ENCODE data around the gene S100A2. TPM values are rescaled to one million over a fixed set of nuclear protein-coding genes. Genes with fewer than 3 reads are reported as not detected.

S100A2 gene
- polyA plus RNA-seq, 2 donors, result 2,831 to 3,591 TPM

DNA sequence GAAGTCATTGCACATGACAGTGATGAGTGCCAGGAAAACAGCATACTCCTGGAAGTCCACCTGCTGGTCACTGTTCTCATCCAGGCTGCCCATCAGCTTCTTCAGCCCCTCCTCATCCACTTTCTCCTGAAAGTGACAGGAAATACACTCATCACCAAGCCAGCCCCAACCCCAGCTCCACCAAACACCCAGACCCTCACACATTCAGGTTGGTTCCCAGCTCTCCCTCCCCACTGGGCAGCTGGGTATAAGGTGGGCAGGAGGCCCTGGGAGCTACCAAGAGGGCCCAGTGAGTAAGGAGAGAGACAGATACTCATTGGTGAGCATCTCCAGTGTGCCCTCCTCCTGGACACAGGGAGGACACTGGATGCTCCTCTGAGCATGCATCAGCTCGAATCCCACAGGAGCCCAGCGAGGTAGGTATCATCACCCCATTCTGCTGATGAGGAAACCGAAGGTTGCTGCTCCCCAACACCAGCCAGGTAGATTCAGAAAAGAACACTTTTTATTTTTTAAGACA, 4.1 kb downstream of the S100A2 start:
- peak overlapping the region in 1 of 2 donors; percentile 70 for H3K27ac ChIP-seq (ENCODE audit: low read depth in 2 of 2, low read length in 1 of 2)
- 80 to 89% methylated on average over 3 of the region's 3 CpGs for WGBS, 2 donors
- peaks cover 0 to 10% of the 10 kb centered on the region in 2 donors for H3K36me3 ChIP-seq (ENCODE audit: control insufficient read depth in 2 of 2, insufficient read depth in 2 of 2, low read length in 1 of 2)
- H3K4me1 ChIP-seq (ENCODE audit: control insufficient read depth in 2 of 2, insufficient read depth in 2 of 2, low read length in 1 of 2), result peaks cover 0 to 6% of the 10 kb centered on the region in 2 donors
- H3K27me3 ChIP-seq (ENCODE audit: control insufficient read depth in 1 of 2, insufficient read depth in 2 of 2, low read length in 2 of 2), result no peaks in the 10 kb centered on the region
- no peak overlapping the region for H3K4me3 ChIP-seq (ENCODE audit: low read depth in 1 of 2, low read length in 2 of 2)
- H3K9me3 ChIP-seq (ENCODE audit: control insufficient read depth in 2 of 2, insufficient read depth in 1 of 2, low read depth in 1 of 2, low read length in 1 of 2), result no peaks in the 10 kb centered on the region

DNA sequence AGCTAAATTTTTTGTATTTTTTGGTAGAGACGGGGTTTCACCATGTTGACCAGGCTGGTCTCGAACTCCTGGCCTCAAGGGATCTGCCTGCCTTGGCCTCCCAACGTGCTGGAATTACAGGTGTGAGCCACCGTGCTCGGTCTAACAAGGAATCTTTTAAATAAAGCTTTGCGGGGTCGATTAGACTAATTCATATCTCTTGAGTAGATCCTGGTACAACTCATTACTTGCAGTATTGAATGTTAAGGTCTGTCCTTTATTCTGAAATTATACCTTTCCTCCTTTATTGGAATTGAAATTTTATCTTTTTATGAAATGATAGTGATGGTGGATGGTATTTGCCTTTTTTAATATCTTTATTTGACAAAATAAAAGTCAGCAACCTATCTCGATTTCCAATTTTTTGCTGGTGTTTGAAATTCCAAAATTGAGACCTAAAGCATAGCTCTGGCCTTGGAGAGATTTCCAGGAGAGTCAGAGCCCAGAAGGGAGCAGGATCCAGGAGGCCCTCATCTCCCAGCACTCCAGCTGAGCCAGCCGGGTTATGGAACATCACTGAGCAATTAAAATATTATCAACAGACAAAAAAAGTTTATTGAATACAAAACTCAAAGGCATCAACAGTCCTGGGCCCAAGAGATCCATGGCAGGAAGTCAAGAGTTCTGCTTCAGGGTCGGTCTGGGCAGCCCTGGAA, 4.7 kb downstream of the S100A2 start:
- Histone ChIP-seq H3K4me1 (ENCODE audit: control insufficient read depth in 2 of 2, insufficient read depth in 2 of 2, low read length in 1 of 2) (peaks cover 0 to 6% of the 10 kb centered on the region in 2 donors), H3K27me3 (ENCODE audit: control insufficient read depth in 1 of 2, insufficient read depth in 2 of 2, low read length in 2 of 2) (no peaks in the 10 kb centered on the region), H3K36me3 (ENCODE audit: control insufficient read depth in 2 of 2, insufficient read depth in 2 of 2, low read length in 1 of 2) (peaks cover 0 to 10% of the 10 kb centered on the region in 2 donors), H3K4me3 (ENCODE audit: low read depth in 1 of 2, low read length in 2 of 2) (no peak overlapping the region), H3K9me3 (ENCODE audit: control insufficient read depth in 2 of 2, insufficient read depth in 1 of 2, low read depth in 1 of 2, low read length in 1 of 2) (no peaks in the 10 kb centered on the region), H3K27ac (ENCODE audit: low read depth in 2 of 2, low read length in 1 of 2) (peak overlapping the region in 1 of 2 donors; percentile 70)
- 76 to 81% methylated on average over 10 of the region's 10 CpGs for WGBS, 2 donors

DNA sequence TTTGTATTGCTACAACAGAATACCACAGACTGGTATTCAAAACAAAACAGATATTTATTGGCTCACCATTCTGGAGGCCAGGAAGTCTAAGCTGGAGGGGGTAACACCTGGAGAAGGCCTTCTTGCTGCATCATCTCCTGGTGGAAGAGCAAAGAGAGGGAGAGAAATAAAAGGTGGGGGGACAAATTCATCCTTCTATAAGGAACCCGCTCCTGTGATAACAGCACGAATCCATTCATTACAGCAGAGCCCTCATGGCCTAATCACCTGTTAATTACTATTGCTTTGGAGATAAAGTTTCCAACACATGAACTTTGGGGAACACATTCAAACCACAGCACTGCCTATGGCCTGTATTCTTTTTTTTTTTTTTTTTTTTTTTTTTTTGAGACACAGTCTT, 5.4 kb downstream of the S100A2 start:
- WGBS, 2 donors, result 66 to 87% methylated on average over 2 of the region's 2 CpGs

DNA sequence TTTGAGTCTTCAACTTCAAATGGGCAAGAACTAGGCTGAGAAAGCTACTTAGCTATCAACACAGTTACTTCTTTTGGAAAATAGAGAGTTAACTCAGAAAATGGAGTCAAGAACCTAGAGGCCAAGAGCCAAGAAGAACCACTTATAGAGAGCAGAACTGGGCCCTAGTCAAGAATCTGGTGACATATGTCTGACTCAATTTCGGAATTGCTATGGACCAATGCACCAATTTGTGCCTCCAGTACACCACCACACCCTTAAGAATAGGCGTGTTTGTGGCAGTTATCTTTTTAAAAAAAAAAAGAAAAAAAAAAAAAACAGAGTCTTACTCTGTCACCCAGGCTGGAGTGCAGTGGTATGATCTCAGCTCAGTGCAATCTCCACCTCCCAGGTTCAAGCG, 7.8 kb downstream of the S100A2 start:
- 77 to 80% methylated on average over 3 of the region's 3 CpGs for WGBS, 2 donors
- H3K27ac ChIP-seq (ENCODE audit: low read depth in 2 of 2, low read length in 1 of 2), result peak overlapping the region; percentile 5 to 58
- peaks cover 3 to 13% of the 10 kb centered on the region in 2 donors for H3K4me1 ChIP-seq (ENCODE audit: control insufficient read depth in 2 of 2, insufficient read depth in 2 of 2, low read length in 1 of 2)

More for the DNA sequence above, 5.4 kb downstream of the S100A2 start:
- Histone ChIP-seq H3K9me3 (ENCODE audit: control insufficient read depth in 2 of 2, insufficient read depth in 1 of 2, low read depth in 1 of 2, low read length in 1 of 2) (no peaks in the 10 kb centered on the region), H3K27ac (ENCODE audit: low read depth in 2 of 2, low read length in 1 of 2) (no peak overlapping the region), H3K4me3 (ENCODE audit: low read depth in 1 of 2, low read length in 2 of 2) (no peak overlapping the region), H3K36me3 (ENCODE audit: control insufficient read depth in 2 of 2, insufficient read depth in 2 of 2, low read length in 1 of 2) (peaks cover 0 to 10% of the 10 kb centered on the region in 2 donors), H3K4me1 (ENCODE audit: control insufficient read depth in 2 of 2, insufficient read depth in 2 of 2, low read length in 1 of 2) (no peaks in the 10 kb centered on the region), H3K27me3 (ENCODE audit: control insufficient read depth in 1 of 2, insufficient read depth in 2 of 2, low read length in 2 of 2) (no peaks in the 10 kb centered on the region)

DNA sequence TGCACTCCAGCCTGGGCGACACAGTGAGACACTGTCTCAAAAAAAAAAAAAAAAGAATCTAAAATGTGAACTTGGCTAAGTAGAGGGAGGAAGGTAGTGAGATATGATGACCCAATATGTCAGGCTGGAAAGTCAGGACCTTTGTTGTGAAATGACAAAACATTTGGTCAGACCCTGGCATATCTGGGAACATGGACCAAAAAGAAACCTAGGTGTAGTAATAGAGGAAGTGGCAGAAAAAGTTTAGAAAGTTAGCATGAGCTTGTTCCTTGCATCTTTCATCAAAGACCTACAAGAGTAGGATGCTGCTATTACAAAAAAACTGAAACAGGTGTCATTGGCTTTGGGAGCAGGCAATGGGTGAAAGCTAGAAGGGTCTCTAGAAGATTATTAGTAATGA, 9.3 kb downstream of the S100A2 start:
- peaks cover 3 to 13% of the 10 kb centered on the region in 2 donors for H3K4me1 ChIP-seq (ENCODE audit: control insufficient read depth in 2 of 2, insufficient read depth in 2 of 2, low read length in 1 of 2)

More for the DNA sequence above, 7.8 kb downstream of the S100A2 start:
- no peaks in the 10 kb centered on the region for H3K9me3 ChIP-seq (ENCODE audit: control insufficient read depth in 2 of 2, insufficient read depth in 1 of 2, low read depth in 1 of 2, low read length in 1 of 2)
- H3K36me3 ChIP-seq (ENCODE audit: control insufficient read depth in 2 of 2, insufficient read depth in 2 of 2, low read length in 1 of 2), result peaks cover 0 to 8% of the 10 kb centered on the region in 2 donors
- H3K27me3 ChIP-seq (ENCODE audit: control insufficient read depth in 1 of 2, insufficient read depth in 2 of 2, low read length in 2 of 2), result no peaks in the 10 kb centered on the region
- no peak overlapping the region for H3K4me3 ChIP-seq (ENCODE audit: low read depth in 1 of 2, low read length in 2 of 2)

DNA sequence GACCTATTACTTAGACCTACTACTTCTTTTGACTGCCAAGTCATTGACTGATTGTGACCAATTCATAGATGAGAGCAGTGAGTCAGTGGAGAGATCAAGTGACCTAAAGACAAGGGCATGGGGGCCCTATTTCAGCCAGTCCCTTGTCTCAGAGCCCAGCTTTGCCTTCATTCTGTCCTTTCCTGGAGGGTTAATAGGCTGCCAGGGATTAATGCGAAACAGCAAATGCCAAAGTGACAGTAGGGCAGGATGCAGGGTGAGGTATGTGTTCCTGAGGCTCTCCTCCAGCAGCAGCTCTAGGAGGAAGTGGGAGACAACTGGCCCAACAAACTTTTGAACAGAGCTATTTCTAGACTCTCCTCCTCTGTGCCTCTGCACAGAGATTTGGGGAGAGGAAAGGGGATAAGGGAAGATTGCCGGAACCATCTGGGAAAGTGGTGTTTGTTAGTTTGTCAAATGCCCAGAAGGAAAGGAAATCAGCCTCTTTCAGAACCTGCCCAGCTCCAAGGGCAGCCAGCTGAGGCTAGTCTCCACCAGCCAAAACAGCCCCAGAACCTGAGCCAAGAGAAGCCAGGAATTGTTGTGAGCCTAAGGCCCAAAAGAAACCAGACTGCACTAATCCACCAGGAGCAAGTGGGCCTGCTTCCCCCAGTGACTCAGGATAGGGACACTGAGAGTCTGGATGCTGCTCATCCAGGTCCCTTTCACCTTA, 11.7 kb downstream of the S100A2 start:
- Histone ChIP-seq H3K4me1 (ENCODE audit: control insufficient read depth in 2 of 2, insufficient read depth in 2 of 2, low read length in 1 of 2) (peaks cover 11 to 31% of the 10 kb centered on the region in 2 donors), H3K36me3 (ENCODE audit: control insufficient read depth in 2 of 2, insufficient read depth in 2 of 2, low read length in 1 of 2) (peaks cover 0 to 4% of the 10 kb centered on the region in 2 donors), H3K27ac (ENCODE audit: low read depth in 2 of 2, low read length in 1 of 2) (peak overlapping the region; percentile 72 to 87), H3K9me3 (ENCODE audit: control insufficient read depth in 2 of 2, insufficient read depth in 1 of 2, low read depth in 1 of 2, low read length in 1 of 2) (no peaks in the 10 kb centered on the region), H3K4me3 (ENCODE audit: low read depth in 1 of 2, low read length in 2 of 2) (no peak overlapping the region), H3K27me3 (ENCODE audit: control insufficient read depth in 1 of 2, insufficient read depth in 2 of 2, low read length in 2 of 2) (no peaks in the 10 kb centered on the region)
- WGBS, 2 donors, result 28 to 60% methylated on average over 2 of the region's 2 CpGs

More for the DNA sequence above, 9.3 kb downstream of the S100A2 start:
- Histone ChIP-seq H3K9me3 (ENCODE audit: control insufficient read depth in 2 of 2, insufficient read depth in 1 of 2, low read depth in 1 of 2, low read length in 1 of 2) (no peaks in the 10 kb centered on the region), H3K36me3 (ENCODE audit: control insufficient read depth in 2 of 2, insufficient read depth in 2 of 2, low read length in 1 of 2) (peaks cover 0 to 4% of the 10 kb centered on the region in 2 donors), H3K27ac (ENCODE audit: low read depth in 2 of 2, low read length in 1 of 2) (no peak overlapping the region), H3K27me3 (ENCODE audit: control insufficient read depth in 1 of 2, insufficient read depth in 2 of 2, low read length in 2 of 2) (no peaks in the 10 kb centered on the region), H3K4me3 (ENCODE audit: low read depth in 1 of 2, low read length in 2 of 2) (no peak overlapping the region)
- 98 to 100% methylated on average over 1 of the region's 1 CpG for WGBS, 2 donors

DNA sequence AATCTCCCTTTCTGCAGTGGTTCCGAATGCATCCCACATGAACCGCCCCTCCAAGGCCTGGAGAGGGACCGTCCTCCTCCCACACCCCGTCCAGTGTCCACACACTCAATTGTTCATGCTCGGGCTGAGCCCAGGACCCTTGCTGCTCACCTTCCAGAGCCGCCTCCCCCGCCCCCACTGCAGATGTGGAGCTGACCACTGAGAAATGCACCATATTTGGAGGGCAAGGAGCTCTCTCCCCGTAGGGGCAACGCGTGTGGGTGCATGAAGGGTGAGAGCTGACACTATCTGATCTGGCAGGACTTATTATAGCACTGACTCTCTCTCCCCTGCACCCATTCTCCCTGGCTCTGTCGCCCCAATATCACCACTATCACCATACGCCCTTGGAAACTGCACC, 12.5 kb downstream of the S100A2 start:
- Histone ChIP-seq H3K9me3 (ENCODE audit: control insufficient read depth in 2 of 2, insufficient read depth in 1 of 2, low read depth in 1 of 2, low read length in 1 of 2) (no peaks in the 10 kb centered on the region), H3K4me3 (ENCODE audit: low read depth in 1 of 2, low read length in 2 of 2) (no peak overlapping the region), H3K27me3 (ENCODE audit: control insufficient read depth in 1 of 2, insufficient read depth in 2 of 2, low read length in 2 of 2) (no peaks in the 10 kb centered on the region), H3K4me1 (ENCODE audit: control insufficient read depth in 2 of 2, insufficient read depth in 2 of 2, low read length in 1 of 2) (peaks cover 16 to 40% of the 10 kb centered on the region in 2 donors), H3K36me3 (ENCODE audit: control insufficient read depth in 2 of 2, insufficient read depth in 2 of 2, low read length in 1 of 2) (peaks cover under 1 to 4% of the 10 kb centered on the region in 2 donors), H3K27ac (ENCODE audit: low read depth in 2 of 2, low read length in 1 of 2) (peak overlapping the region; percentile 72 to 87)
- 88 to 92% methylated on average over 12 of the region's 12 CpGs for WGBS, 2 donors

DNA sequence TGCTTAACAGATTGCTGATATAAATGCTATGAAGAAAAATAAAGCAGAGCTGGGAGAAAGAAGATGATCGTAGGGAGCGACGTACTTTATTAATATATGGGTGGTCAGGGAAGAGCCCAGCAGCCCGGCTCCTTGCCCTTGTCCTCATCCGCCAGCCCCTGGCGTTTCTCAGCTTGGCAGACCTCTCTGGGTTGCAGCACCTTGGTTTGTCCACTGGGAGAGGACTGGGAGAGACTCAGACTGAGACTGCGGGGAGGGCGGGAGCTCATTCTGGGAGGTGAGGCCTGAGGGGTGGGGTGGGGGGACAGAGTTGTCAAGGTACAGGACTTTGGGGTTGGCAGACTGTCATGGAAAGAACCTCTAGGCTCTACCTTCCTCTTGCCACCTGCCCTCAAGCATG, 13.3 kb downstream of the S100A2 start:
- no peak overlapping the region for H3K27ac ChIP-seq (ENCODE audit: low read depth in 2 of 2, low read length in 1 of 2)

DNA sequence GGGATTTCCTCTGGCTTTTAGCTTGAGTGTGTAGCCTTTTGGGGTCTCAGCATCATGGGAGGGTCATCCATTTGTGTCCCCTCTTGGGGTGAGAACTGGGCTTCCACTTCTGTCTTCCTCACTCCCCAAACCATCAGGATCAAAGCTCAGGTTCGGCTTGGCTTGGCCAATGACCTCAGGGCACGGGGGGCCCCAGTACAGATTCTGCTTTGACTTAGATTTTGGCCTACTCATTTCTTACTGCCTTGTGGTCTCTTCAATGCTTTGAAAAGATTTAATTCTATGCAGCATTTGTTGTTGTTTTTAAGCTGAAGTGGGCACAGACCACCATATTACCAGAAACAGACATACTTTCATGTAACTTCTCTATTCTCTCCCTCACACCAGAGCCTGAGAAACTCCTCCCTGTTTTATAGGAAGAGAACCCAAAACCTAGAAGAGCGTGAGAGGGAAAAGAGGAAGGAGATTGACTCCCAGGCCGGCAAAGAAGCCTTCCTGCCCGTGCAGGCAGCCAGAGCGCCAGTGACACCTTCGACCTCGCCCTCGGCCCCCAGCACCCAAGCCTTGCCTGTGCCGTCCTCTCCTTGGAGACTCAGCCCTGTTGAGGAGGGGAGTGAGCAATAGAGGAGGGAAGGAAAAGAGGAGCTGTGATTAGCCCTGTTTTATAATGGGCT, 14.7 kb downstream of the S100A2 start:
- H3K4me1 ChIP-seq (ENCODE audit: control insufficient read depth in 2 of 2, insufficient read depth in 2 of 2, low read length in 1 of 2), result peaks cover 27 to 56% of the 10 kb centered on the region in 2 donors
- peak overlapping the region; percentile 26 to 72 for H3K27ac ChIP-seq (ENCODE audit: low read depth in 2 of 2, low read length in 1 of 2)

More for the DNA sequence above, 13.3 kb downstream of the S100A2 start:
- Histone ChIP-seq H3K9me3 (ENCODE audit: control insufficient read depth in 2 of 2, insufficient read depth in 1 of 2, low read depth in 1 of 2, low read length in 1 of 2) (no peaks in the 10 kb centered on the region), H3K27me3 (ENCODE audit: control insufficient read depth in 1 of 2, insufficient read depth in 2 of 2, low read length in 2 of 2) (no peaks in the 10 kb centered on the region), H3K36me3 (ENCODE audit: control insufficient read depth in 2 of 2, insufficient read depth in 2 of 2, low read length in 1 of 2) (peaks cover 4% of the 10 kb centered on the region in 2 donors), H3K4me3 (ENCODE audit: low read depth in 1 of 2, low read length in 2 of 2) (no peak overlapping the region), H3K4me1 (ENCODE audit: control insufficient read depth in 2 of 2, insufficient read depth in 2 of 2, low read length in 1 of 2) (peaks cover 21 to 46% of the 10 kb centered on the region in 2 donors)
- 86 to 93% methylated on average over 8 of the region's 8 CpGs for WGBS, 2 donors

More for the DNA sequence above, 14.7 kb downstream of the S100A2 start:
- WGBS, 2 donors, result 66 to 68% methylated on average over 10 of the region's 10 CpGs
- Histone ChIP-seq H3K4me3 (ENCODE audit: low read depth in 1 of 2, low read length in 2 of 2) (no peak overlapping the region), H3K9me3 (ENCODE audit: control insufficient read depth in 2 of 2, insufficient read depth in 1 of 2, low read depth in 1 of 2, low read length in 1 of 2) (no peaks in the 10 kb centered on the region), H3K27me3 (ENCODE audit: control insufficient read depth in 1 of 2, insufficient read depth in 2 of 2, low read length in 2 of 2) (no peaks in the 10 kb centered on the region), H3K36me3 (ENCODE audit: control insufficient read depth in 2 of 2, insufficient read depth in 2 of 2, low read length in 1 of 2) (peaks cover 4% of the 10 kb centered on the region in 2 donors)
